Loucy (cell line): ENCODE data around the gene GDF2.

Experiments used
- H2AFZ ChIP-seq: fragments of 200-600 bp; sonication (generic); 2 replicates; pipeline ENCODE4 v1.6.0; 2016; ENCODE audit warnings: antibody characterized with exemption, mild to moderate bottlenecking, low read length, moderate library complexity
- H3F3A ChIP-seq: fragments of 200-600 bp; 2 replicates; pipeline ENCODE4 v1.6.0; 2016; ENCODE audit warnings: antibody characterized with exemption, low read depth, mild to moderate bottlenecking
- H3K27me3 ChIP-seq: fragments of 200-600 bp; sonication (generic); 2 replicates; pipeline ENCODE4 v1.6.1; 2014; ENCODE audit warnings: low read length, mild to moderate bottlenecking; ENCODE audit not compliant: insufficient read depth, poor library complexity, severe bottlenecking
- H3K36me3 ChIP-seq: fragments of 200-600 bp; sonication (generic); 2 replicates; pipeline ENCODE4 v1.6.1; 2016; ENCODE audit warnings: low read length; ENCODE audit not compliant: insufficient read depth
- H3K4me1 ChIP-seq: fragments of 200-600 bp; sonication (generic); 2 replicates; pipeline ENCODE4 v1.5.1; 2014; ENCODE audit warnings: low read length, mild to moderate bottlenecking; ENCODE audit not compliant: insufficient read depth, poor library complexity, severe bottlenecking
- H3K4me2 ChIP-seq: fragments of 200-600 bp; sonication (generic); 2 replicates; pipeline ENCODE4 v1.6.0; 2014; ENCODE audit warnings: antibody characterized with exemption, low read length, low read depth, mild to moderate bottlenecking; ENCODE audit not compliant: poor library complexity, severe bottlenecking
- H3K4me3 ChIP-seq: fragments of 200-600 bp; sonication (generic); 2 replicates; pipeline ENCODE4 v1.5.1; 2014; ENCODE audit warnings: low read length, mild to moderate bottlenecking, mixed read lengths; ENCODE audit not compliant: poor library complexity, severe bottlenecking
- H3K79me2 ChIP-seq: fragments of 200-600 bp; sonication (generic); 2 replicates; pipeline ENCODE4 v1.6.1; 2014; ENCODE audit warnings: low read length; ENCODE audit not compliant: insufficient read depth
- H3K9ac ChIP-seq: fragments of 200-600 bp; sonication (generic); 2 replicates; pipeline ENCODE4 v1.6.0; 2014; ENCODE audit warnings: mild to moderate bottlenecking, low read depth, low read length, moderate library complexity; ENCODE audit not compliant: poor library complexity, severe bottlenecking
- H3K9me2 ChIP-seq: fragments of 200-600 bp; sonication (generic); replicated peaks from 2 replicates; pipeline ENCODE4 v1.6.1; 2016; ENCODE audit warnings: low read depth, low read length, mixed read lengths
- H3K9me3 ChIP-seq: fragments of 200-600 bp; sonication (generic); 2 replicates; pipeline ENCODE4 v1.6.1; 2014; ENCODE audit warnings: mild to moderate bottlenecking, antibody characterized with exemption, low read length, low read depth; ENCODE audit not compliant: insufficient read depth
- H4K20me1 ChIP-seq: fragments of 200-600 bp; sonication (generic); 2 replicates; pipeline ENCODE4 v1.6.0; 2014; ENCODE audit warnings: antibody characterized with exemption, low read length, mild to moderate bottlenecking; ENCODE audit not compliant: insufficient read depth, poor library complexity, severe bottlenecking
- CTCF ChIP-seq: fragments of 200-600 bp; sonication (generic); conservative IDR thresholded peaks from 2 replicates; pipeline ENCODE4 v1.5.1; 2014; ENCODE audit warnings: mild to moderate bottlenecking, antibody characterized with exemption, low read length
- EZH2phosphoT487 ChIP-seq: fragments of 200-600 bp; IDR thresholded peaks from 2 replicates; pipeline ENCODE4 v1.6.1; 2018; ENCODE audit warnings: antibody characterized with exemption, mild to moderate bottlenecking, moderate library complexity, borderline replicate concordance

The GDF2 gene

GRCh38 chr10:47344996-47345870 is 23.0 kb downstream of the GDF2 start:
- no peak overlapping the region for H3K4me3 ChIP-seq

GRCh38 chr10:47346581-47347302 is 24.5 kb downstream of the GDF2 start:
- Histone ChIP-seq H3K9ac (no peak overlapping the region), H3K9me3 (no peaks in the 10 kb centered on the region), H3K4me1 (no peaks in the 10 kb centered on the region), H3K4me3 (no peak overlapping the region), H3K9me2 (no peaks in the 10 kb centered on the region), H3K4me2 (no peak overlapping the region), H3F3A (no peaks in the 10 kb centered on the region), H3K79me2 (no peaks in the 10 kb centered on the region), H3K36me3 (no peaks in the 10 kb centered on the region), H3K27me3 (no peaks in the 10 kb centered on the region), H4K20me1 (no peaks in the 10 kb centered on the region), H2AFZ (no peak overlapping the region)
- no peak for TF ChIP-seq CTCF
- TF ChIP-seq EZH2phosphoT487: no peak

More at GRCh38 chr10:47344996-47345870, 23.0 kb downstream of the GDF2 start:
- TF ChIP-seq CTCF: no peak
- TF ChIP-seq EZH2phosphoT487: no peak
- Histone ChIP-seq H3K9ac (no peak overlapping the region), H3K4me1 (no peaks in the 10 kb centered on the region), H4K20me1 (no peaks in the 10 kb centered on the region), H3K27me3 (no peaks in the 10 kb centered on the region), H3F3A (no peaks in the 10 kb centered on the region), H3K79me2 (no peaks in the 10 kb centered on the region), H2AFZ (no peak overlapping the region; the same call in 1 of the 2 replicates), H3K9me3 (no peaks in the 10 kb centered on the region), H3K36me3 (no peaks in the 10 kb centered on the region), H3K9me2 (no peaks in the 10 kb centered on the region), H3K4me2 (no peak overlapping the region)

GRCh38 chr10:47347303-47347675 is 25.0 kb downstream of the GDF2 start:
- no peak overlapping the region for H3K4me3 ChIP-seq
- TF ChIP-seq CTCF (no peak), EZH2phosphoT487 (no peak)
- no peaks in the 10 kb centered on the region for H3K9me3 ChIP-seq
- no peaks in the 10 kb centered on the region for H3F3A ChIP-seq
- no peak overlapping the region for H3K9ac ChIP-seq
- H3K4me1 ChIP-seq: no peaks in the 10 kb centered on the region
- no peaks in the 10 kb centered on the region for H3K79me2 ChIP-seq
- no peaks in the 10 kb centered on the region for H3K27me3 ChIP-seq
- no peaks in the 10 kb centered on the region for H3K36me3 ChIP-seq
- H2AFZ ChIP-seq: no peak overlapping the region
- H3K4me2 ChIP-seq: no peak overlapping the region
- no peaks in the 10 kb centered on the region for H3K9me2 ChIP-seq
- no peaks in the 10 kb centered on the region for H4K20me1 ChIP-seq
